GM12892 (cell line): ENCODE results near the gene RNF4.

Source experiments
- POLR2A ChIP-seq: IDR thresholded peaks from 2 replicates; pipeline ENCODE4 v1.6.1; 2011; ENCODE audit warnings: low read depth, low read length, control low read depth
- POLR2AphosphoS5 ChIP-seq: IDR thresholded peaks from 2 replicates; pipeline ENCODE4 v1.6.1; 2011; ENCODE audit warnings: low read depth, low read length, control low read depth

DNA sequence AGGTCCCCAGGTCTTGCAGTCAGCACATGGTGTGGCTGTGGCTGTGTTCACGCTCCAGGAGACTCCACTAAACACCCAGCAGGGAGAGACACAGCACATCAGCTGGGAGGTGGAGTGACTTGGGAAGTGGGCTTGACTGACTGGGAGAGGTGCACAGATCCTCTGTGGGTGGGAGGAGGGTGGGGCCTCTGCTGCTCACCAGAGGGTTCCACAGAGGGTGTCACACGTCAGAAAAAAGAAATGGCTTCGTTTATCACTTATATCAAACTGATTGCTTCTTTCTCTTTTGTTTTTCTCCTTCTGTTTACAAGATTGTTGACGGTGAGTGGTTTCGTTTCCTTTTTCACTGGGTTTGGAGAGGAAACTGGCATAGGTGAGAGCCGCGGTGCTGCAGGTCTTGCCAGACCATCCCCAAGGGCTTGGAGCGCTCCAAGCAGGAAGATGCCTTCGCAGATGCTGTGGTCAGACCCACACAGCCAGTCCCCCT lies 42.8 kb downstream of the RNF4 start:
- TF ChIP-seq POLR2A (no peak), POLR2AphosphoS5 (no peak)
